ENCODE data around the gene VAV2.
A peak's percentile ranks its signal among the peaks of the same experiment; 100 is the strongest.

Gene VAV2

GRCh38 chr9:134029248-134030226 lies 37.4 kb upstream of the VAV2 start:
- intact Hi-C loops (cut with DNase I), result loop anchor here (5.0 kb wide), 1 partner anchor 38 kb away; the partner anchor contains the start of gene BRD3
- peak in 1 of 42 donors; percentile 2 for DNase-seq

- intact Hi-C loops (cut with DNase I), result loop anchor here (5.0 kb wide), 1 partner anchor 39 kb away; the partner anchor contains the start of gene BRD3
- DNase-seq, result no peak
Measured at GRCh38 chr9:134028575-134029247, 36.6 kb upstream of the VAV2 start.

- no peak for DNase-seq
- intact Hi-C loops (cut with DNase I), result loop anchor here (5.0 kb wide), 1 partner anchor 39 kb away; the partner anchor contains the start of gene BRD3
Measured at GRCh38 chr9:134028076-134028475, 36.0 kb upstream of the VAV2 start.

GRCh38 chr9:134027561-134027960 lies 35.4 kb upstream of the VAV2 start:
- DNase-seq, result no peak
- intact Hi-C loops (cut with DNase I), result loop anchor here (5.0 kb wide), 1 partner anchor 40 kb away; the partner anchor contains the start of gene BRD3

GRCh38 chr9:134026981-134027380 lies 34.9 kb upstream of the VAV2 start:
- no peak for DNase-seq
- intact Hi-C loops (cut with DNase I), result loop anchor here (5.0 kb wide), 1 partner anchor 40 kb away; the partner anchor contains the start of gene BRD3

GRCh38 chr9:134026581-134026980 lies 34.5 kb upstream of the VAV2 start:
- intact Hi-C loops (cut with DNase I), result loop anchor here (5.0 kb wide), 1 partner anchor 41 kb away; the partner anchor contains the start of gene BRD3
- no peak for DNase-seq

GRCh38 chr9:134025606-134026541 lies 33.8 kb upstream of the VAV2 start:
- intact Hi-C loops (cut with DNase I), result loop anchor here (5.0 kb wide), 1 partner anchor 41 kb away; the partner anchor contains the start of gene BRD3
- peak in 37 of 42 donors; percentile 13 to 67 (median 43) for DNase-seq

- intact Hi-C loops (cut with DNase I), result loop anchor here (5.0 kb wide), 1 partner anchor 42 kb away; the partner anchor contains the start of gene BRD3
- peak; percentile 86 to 99 (median 97) for DNase-seq
Measured at GRCh38 chr9:134024828-134025605, 32.9 kb upstream of the VAV2 start, which contains the start of gene BRD3OS. Gene BRD3OS, plus strand, starts transcription at chr9:134025481. Its CDS starts 1,267 bp downstream, at chr9:134026748.

- no peak for DNase-seq
Measured at GRCh38 chr9:134024214-134024792, 32.2 kb upstream of the VAV2 start.

GRCh38 chr9:134014946-134015345 lies 22.8 kb upstream of the VAV2 start:
- intact Hi-C loops (cut with DNase I), result no loop called here
- DNase-seq, result no peak

More at GRCh38 chr9:134024214-134024792, 32.2 kb upstream of the VAV2 start:
- intact Hi-C loops (cut with DNase I), result no loop called here

GRCh38 chr9:134011401-134011800 lies 19.3 kb upstream of the VAV2 start:
- DNase-seq, result no peak
- intact Hi-C loops (cut with DNase I), result no loop called here

- DNase-seq, result no peak
- intact Hi-C loops (cut with DNase I), result no loop called here
Measured at GRCh38 chr9:134010310-134011173, 18.4 kb upstream of the VAV2 start.

GRCh38 chr9:134007571-134007970 lies 15.4 kb upstream of the VAV2 start:
- no peak for DNase-seq
- intact Hi-C loops (cut with DNase I), result no loop called here

- intact Hi-C loops (cut with DNase I), result no loop called here
Measured at GRCh38 chr9:134007150-134007549, 15.0 kb upstream of the VAV2 start.

GRCh38 chr9:134005381-134005780 lies 13.3 kb upstream of the VAV2 start:
- no peak for DNase-seq
- intact Hi-C loops (cut with DNase I), result no loop called here

More at GRCh38 chr9:134007150-134007549, 15.0 kb upstream of the VAV2 start:
- no peak for DNase-seq

GRCh38 chr9:134004881-134005280 lies 12.8 kb upstream of the VAV2 start:
- intact Hi-C loops (cut with DNase I), result no loop called here
- DNase-seq, result no peak
